ENCODE data around the gene DIO1. TPM values are rescaled to one million over a fixed set of nuclear protein-coding genes. Genes with fewer than 3 reads are reported as not detected.

DIO1 gene
- total and polyA plus RNA-seq, 2 of the 8 experiments (the other 6 are each of a cell fraction or from before 2014, with no cell fraction given), result 0.14 TPM; not detected in 1

GRCh38 chr1:53934170-53934765, 40.3 kb downstream of the DIO1 start:
- CTCF ChIA-PET (ENCODE audit: partially characterized antibody), result interaction anchor here (0.9 to 1.8 kb wide), 6 partner anchors 11 to 124 kb away, joined by 3 to 7 read pairs (median 4); partner anchors contain the start of gene IFT25
- 96% methylated on average over 1 of the region's 1 CpG; no CpG with 5 or more reads in 1 of the 2 experiments for WGBS, 2 experiments (ENCODE audit: extremely low coverage in 1 of 2, insufficient coverage in 1 of 2, insufficient read length in 1 of 2, insufficient replicate concordance in 2 of 2, low coverage in 1 of 2, low lambda C conversion rate in 2 of 2, missing lambda C conversion rate in 1 of 2)
- Histone ChIP-seq H3K36me3 (ENCODE audit: control insufficient read depth in 2 of 4, insufficient read depth in 4 of 4, low read length in 3 of 4) (peaks cover 0 to 7% (median 2%) of the 10 kb centered on the region in 4 experiments; a peak in 3 of 8 replicates), H3K79me1 (ENCODE audit: low read depth, low read length) (no peaks in the 10 kb centered on the region), H2BK15ac (ENCODE audit: low read length) (no peak overlapping the region), H2AFZ (ENCODE audit: low read length) (no peak overlapping the region), H3K23ac (ENCODE audit: insufficient read length) (no peak overlapping the region), H2BK20ac (ENCODE audit: low read length) (no peak overlapping the region), H4K8ac (ENCODE audit: extremely low read depth, insufficient read depth, low read length) (no peak overlapping the region), H3K4ac (replicated peaks; ENCODE audit: insufficient read length, low read depth, low read length) (no peak overlapping the region), H2BK120ac (replicated peaks; ENCODE audit: low read depth, low read length) (no peak overlapping the region), H3K9me3 (ENCODE audit: insufficient read depth in 2 of 2, low read depth in 1 of 2, low read length in 1 of 2) (peaks cover 9 to 13% of the 10 kb centered on the region in 2 experiments), H3K23me2 (ENCODE audit: low read depth, low read length) (0 out of 2 replicates have a peak, but pooled peaks cover 2% of the 10 kb centered on the region), H3K27me3 (replicated peaks in 1 of 4; ENCODE audit: control insufficient read depth in 3 of 4, extremely low read depth in 1 of 4, insufficient read depth in 3 of 4, low read length in 3 of 4) (no peaks in the 10 kb centered on the region), H3K4me3 (ENCODE audit: extremely low read depth in 1 of 4, insufficient read depth in 2 of 4, low read depth in 3 of 4, low read length in 4 of 4) (no peak overlapping the region), H3K4me1 (replicated peaks in 1 of 4; ENCODE audit: control insufficient read depth in 3 of 4, insufficient read depth in 4 of 4, low read length in 3 of 4) (no peaks in the 10 kb centered on the region), H3K14ac (ENCODE audit: insufficient read length) (no peak overlapping the region), H3K56ac (replicated peaks; ENCODE audit: insufficient read length, low read depth, low read length) (no peak overlapping the region), H3K79me2 (ENCODE audit: control insufficient read depth in 1 of 2, insufficient read depth in 2 of 2, low read length in 2 of 2) (no peaks in the 10 kb centered on the region), H3K9ac (replicated peaks in 1 of 4; ENCODE audit: extremely low read depth in 1 of 4, low read depth in 3 of 4, low read length in 3 of 4) (no peak overlapping the region), H3K4me2 (ENCODE audit: insufficient read depth in 1 of 2, low read depth in 2 of 2, low read length in 2 of 2) (no peak overlapping the region), H2BK5ac (ENCODE audit: low read depth, low read length) (no peak overlapping the region), H2BK12ac (ENCODE audit: low read depth, low read length) (no peak overlapping the region), H3K27ac (ENCODE audit: low read depth, low read length) (no peak overlapping the region), H3K18ac (ENCODE audit: extremely low read depth, low read length) (no peak overlapping the region), H4K91ac (replicated peaks; ENCODE audit: insufficient read length, low read length) (no peak overlapping the region), H4K5ac (ENCODE audit: insufficient read length, low read depth, low read length) (no peak overlapping the region), H2AK5ac (ENCODE audit: low read depth, low read length) (no peak overlapping the region), H4K20me1 (replicated peaks in 1 of 2; ENCODE audit: control insufficient read depth in 1 of 2, insufficient read depth in 2 of 2, low read length in 2 of 2) (no peaks in the 10 kb centered on the region)
- FAIRE-seq (no peak), DNase-seq (ENCODE audit: low read depth in 1 of 2, low spot score in 2 of 2) (no peak)
- POLR2A ChIA-PET (ENCODE audit: partially characterized antibody), result no interaction called here
- TF ChIP-seq CBX5 (IDR thresholded peaks at IDR 0.05; ENCODE audit: low read depth, low read length) (no peak), PHF8 (conservative IDR thresholded peaks at IDR 0.05; ENCODE audit: low read depth, low read length) (no peak), POLR2A (IDR thresholded peaks at IDR 0.05; ENCODE audit: control extremely low read depth in 1 of 2, low read depth in 2 of 2, low read length in 2 of 2) (no peak), BRCA1 (IDR thresholded peaks at IDR 0.05; ENCODE audit: low read depth, low read length) (no peak), SIN3A (conservative IDR thresholded peaks at IDR 0.05 in 1 of 2, IDR thresholded peaks at IDR 0.05 in 1 of 2; ENCODE audit: low read depth in 1 of 2, low read length in 2 of 2) (no peak), CHD2 (IDR thresholded peaks at IDR 0.05; ENCODE audit: low read length) (no peak), TCF12 (IDR thresholded peaks at IDR 0.05; ENCODE audit: low read depth, low read length) (no peak), POU5F1 (IDR thresholded peaks at IDR 0.05; ENCODE audit: low read depth, low read length) (no peak), RFX5 (IDR thresholded peaks at IDR 0.05; ENCODE audit: borderline replicate concordance, low read depth, low read length) (no peak), KDM4A (IDR thresholded peaks at IDR 0.05; ENCODE audit: low read depth, low read length, severe bottlenecking) (no peak), JUN (IDR thresholded peaks at IDR 0.05; ENCODE audit: low read depth, low read length) (no peak), SIRT6 (IDR thresholded peaks at IDR 0.05; ENCODE audit: low read length) (no peak), EP300 (IDR thresholded peaks at IDR 0.05; ENCODE audit: borderline replicate concordance in 1 of 2, low read depth in 2 of 2, low read length in 2 of 2) (no peak), SAP30 (IDR thresholded peaks at IDR 0.05; ENCODE audit: insufficient read depth, insufficient replicate concordance, low read length) (no peak)

Measured in H1 (cell line).